ENCODE data around the gene ATP8A1.

Gene ATP8A1

GRCh38 chr4:42646999-42647541 is 9.8 kb downstream of the ATP8A1 start:
- no peak for DNase-seq

- no peak for DNase-seq
Measured at GRCh38 chr4:42646013-42646784, 10.7 kb downstream of the ATP8A1 start.

GRCh38 chr4:42644897-42645296 is 12.0 kb downstream of the ATP8A1 start:
- DNase-seq: no peak

GRCh38 chr4:42643685-42644084 is 13.2 kb downstream of the ATP8A1 start:
- DNase-seq: no peak

GRCh38 chr4:42642845-42643615 is 13.9 kb downstream of the ATP8A1 start:
- DNase-seq: no peak

- no peak for DNase-seq
Measured at GRCh38 chr4:42642101-42642797, 14.7 kb downstream of the ATP8A1 start.

GRCh38 chr4:42641656-42642055 is 15.2 kb downstream of the ATP8A1 start:
- DNase-seq: no peak

GRCh38 chr4:42641161-42641560 is 15.7 kb downstream of the ATP8A1 start:
- no peak for DNase-seq

GRCh38 chr4:42640613-42641012 is 16.3 kb downstream of the ATP8A1 start:
- DNase-seq: no peak

- no peak for DNase-seq
Measured at GRCh38 chr4:42638993-42639392, 17.9 kb downstream of the ATP8A1 start.

- DNase-seq: no peak
Measured at GRCh38 chr4:42638321-42638720, 18.6 kb downstream of the ATP8A1 start.

- DNase-seq: no peak
Measured at GRCh38 chr4:42637867-42638266, 19.0 kb downstream of the ATP8A1 start.

GRCh38 chr4:42637104-42637503 is 19.8 kb downstream of the ATP8A1 start:
- no peak for DNase-seq

- DNase-seq: no peak
Measured at GRCh38 chr4:42636645-42636949, 20.3 kb downstream of the ATP8A1 start.

GRCh38 chr4:42633605-42634388 is 23.1 kb downstream of the ATP8A1 start:
- no peak for DNase-seq

GRCh38 chr4:42632653-42633382 is 24.1 kb downstream of the ATP8A1 start:
- no peak for DNase-seq

GRCh38 chr4:42630908-42631307 is 26.0 kb downstream of the ATP8A1 start:
- no peak for DNase-seq

- no peak for DNase-seq
Measured at GRCh38 chr4:42628740-42629139, 28.2 kb downstream of the ATP8A1 start.

- DNase-seq: peak in 1 of 2 donors; percentile 26
Measured at GRCh38 chr4:42627885-42628646, 28.8 kb downstream of the ATP8A1 start.

- no peak for DNase-seq
Measured at GRCh38 chr4:42626629-42627146, 30.2 kb downstream of the ATP8A1 start.

- DNase-seq: no peak
Measured at GRCh38 chr4:42625329-42625728, 31.6 kb downstream of the ATP8A1 start.

Data from stimulated activated CD4-positive, alpha-beta T cell treated with anti-CD3 and anti-CD28 coated beads, Interleukin-2, amount 100 ng/mL, for 24 hours (primary cell).